Trophoblast cell (in vitro differentiated cells and primary cell): ENCODE results near the gene SUSD3.

Experiments
- DNase-seq, 2 donors: peaks; one replicate each; pipeline ENCODE4 v3.0.0-alpha.2; 2016
- H2AFZ ChIP-seq: 2 replicates; pipeline ENCODE4 v1.6.1; 2013; ENCODE audit warnings: low read length, moderate library complexity, mild to moderate bottlenecking; ENCODE audit not compliant: insufficient read depth, poor library complexity
- H2AK5ac ChIP-seq: 2 replicates; pipeline ENCODE4 v1.6.1; 2013; ENCODE audit warnings: mild to moderate bottlenecking, low read length
- H2BK120ac ChIP-seq: 2 replicates; pipeline ENCODE4 v1.6.1; 2013; ENCODE audit warnings: low read length, mild to moderate bottlenecking, moderate library complexity; ENCODE audit not compliant: insufficient read depth, poor library complexity
- H2BK12ac ChIP-seq: 2 replicates; pipeline ENCODE4 v1.6.1; 2013; ENCODE audit warnings: mild to moderate bottlenecking, low read length, moderate library complexity
- H2BK5ac ChIP-seq: 2 replicates; pipeline ENCODE4 v1.6.1; 2013; ENCODE audit warnings: low read length, low read depth, moderate library complexity, mild to moderate bottlenecking; ENCODE audit not compliant: poor library complexity
- H3K14ac ChIP-seq: 2 replicates; pipeline ENCODE4 v1.6.1; 2013; ENCODE audit warnings: mild to moderate bottlenecking, low read length
- H3K18ac ChIP-seq: 2 replicates; pipeline ENCODE4 v1.6.1; 2013; ENCODE audit warnings: mild to moderate bottlenecking, low read length
- H3K23ac ChIP-seq: 2 replicates; pipeline ENCODE4 v1.6.1; 2013; ENCODE audit warnings: low read length
- H3K27ac ChIP-seq: 2 replicates; pipeline ENCODE4 v1.5.1; 2013; ENCODE audit warnings: low read depth, mild to moderate bottlenecking, inconsistent platforms, low read length, moderate library complexity
- H3K27me3 ChIP-seq: 2 replicates; pipeline ENCODE4 v1.6.1; 2013; ENCODE audit warnings: inconsistent platforms, mild to moderate bottlenecking, low read length, moderate library complexity; ENCODE audit not compliant: insufficient read depth
- H3K36me3 ChIP-seq, 2 experiments: 1 replicate in 1 of 2; 2 replicates in 1 of 2; pipeline ENCODE4 v1.6.1; 2013; ENCODE audit warnings: low read length in 2 of 2, mild to moderate bottlenecking in 2 of 2, moderate library complexity in 1 of 2; ENCODE audit not compliant: insufficient read depth in 2 of 2, control insufficient read depth in 1 of 2
- H3K4ac ChIP-seq: 2 replicates; pipeline ENCODE4 v1.6.1; 2013; ENCODE audit warnings: low read depth, mild to moderate bottlenecking, low read length, moderate library complexity
- H3K4me1 ChIP-seq, 2 experiments: 1 replicate in 1 of 2; 2 replicates in 1 of 2; pipeline ENCODE4 v1.6.1; 2013; ENCODE audit warnings: low read length in 2 of 2, mild to moderate bottlenecking in 2 of 2, moderate library complexity in 1 of 2; ENCODE audit not compliant: insufficient read depth in 2 of 2, control insufficient read depth in 1 of 2
- H3K4me2 ChIP-seq: 2 replicates; pipeline ENCODE4 v1.6.1; 2013; ENCODE audit warnings: inconsistent platforms, mild to moderate bottlenecking, low read length, moderate library complexity
- H3K4me3 ChIP-seq: 2 replicates; pipeline ENCODE4 v1.5.1; 2013; ENCODE audit warnings: mild to moderate bottlenecking, low read depth, low read length, inconsistent platforms
- H3K79me1 ChIP-seq: one replicate; pipeline ENCODE4 v1.6.1; 2013; ENCODE audit warnings: low read length
- H3K79me2 ChIP-seq: 2 replicates; pipeline ENCODE4 v1.6.1; 2013; ENCODE audit warnings: low read length, mild to moderate bottlenecking; ENCODE audit not compliant: control insufficient read depth, insufficient read depth, poor library complexity
- H3K9ac ChIP-seq: 2 replicates; pipeline ENCODE4 v1.6.1; 2013; ENCODE audit warnings: mild to moderate bottlenecking, low read length
- H3K9me3 ChIP-seq: 2 replicates; pipeline ENCODE4 v1.6.1; 2013; ENCODE audit warnings: low read depth, mild to moderate bottlenecking, control low read depth, inconsistent platforms, low read length; ENCODE audit not compliant: insufficient read depth
- H4K12ac ChIP-seq: 2 replicates; pipeline ENCODE4 v1.6.1; 2013; ENCODE audit warnings: low read depth, mild to moderate bottlenecking, low read length, moderate library complexity
- H4K8ac ChIP-seq: 2 replicates; pipeline ENCODE4 v1.6.1; 2013; ENCODE audit warnings: low read depth, mild to moderate bottlenecking, low read length, moderate library complexity
- H4K91ac ChIP-seq: one replicate; pipeline ENCODE4 v1.6.1; 2013; ENCODE audit warnings: low read depth, mild to moderate bottlenecking, low read length, moderate library complexity
- WGBS: extraction: QIAGEN DNeasy Blood & Tissue Kit; methylation state at CpG from one replicate; pipeline ENCODE4 v1.1.7; 2013; ENCODE audit warnings: missing lambda C conversion rate; ENCODE audit not compliant: insufficient read length, insufficient coverage; ENCODE audit errors: extremely low coverage; 5-methylcytosine and 5-hydroxymethylcytosine counted together

The SUSD3 gene

GRCh38 chr9:93090091-93090655 lies 31.7 kb downstream of the SUSD3 start:
- Histone ChIP-seq H2BK12ac (no peak overlapping the region), H3K23ac (no peak overlapping the region), H3K14ac (no peak overlapping the region), H4K91ac (no peak overlapping the region), H2AFZ (no peak overlapping the region), H3K36me3 (no peaks in the 10 kb centered on the region), H3K4me2 (no peak overlapping the region), H3K4ac (no peak overlapping the region), H3K27ac (no peak overlapping the region), H3K18ac (no peak overlapping the region), H3K27me3 (no peaks in the 10 kb centered on the region), H3K79me2 (peaks cover 1% of the 10 kb centered on the region), H3K79me1 (peaks cover 7% of the 10 kb centered on the region), H2AK5ac (no peak overlapping the region), H3K4me3 (no peak overlapping the region), H3K9ac (no peak overlapping the region), H2BK5ac (no peak overlapping the region), H2BK120ac (no peak overlapping the region), H4K12ac (no peak overlapping the region), H3K9me3 (peaks cover 4% of the 10 kb centered on the region), H4K8ac (no peak overlapping the region), H3K4me1 (peaks cover 5 to 8% of the 10 kb centered on the region in 2 experiments)
- no CpG with 5 or more reads among the region's 8 CpGs for WGBS
- no peak for DNase-seq

- Histone ChIP-seq H3K36me3 (no peaks in the 10 kb centered on the region), H2AK5ac (no peak overlapping the region), H2AFZ (no peak overlapping the region), H3K4me3 (no peak overlapping the region), H3K4me2 (no peak overlapping the region), H3K9me3 (peaks cover 2% of the 10 kb centered on the region), H3K27me3 (no peaks in the 10 kb centered on the region), H3K9ac (no peak overlapping the region), H4K8ac (no peak overlapping the region), H3K4me1 (peaks cover 6 to 8% of the 10 kb centered on the region in 2 experiments), H2BK12ac (no peak overlapping the region), H4K91ac (no peak overlapping the region), H3K79me1 (peaks cover 9% of the 10 kb centered on the region), H2BK120ac (no peak overlapping the region), H3K27ac (no peak overlapping the region), H3K14ac (no peak overlapping the region), H4K12ac (no peak overlapping the region), H3K79me2 (peaks cover 3% of the 10 kb centered on the region), H3K18ac (no peak overlapping the region), H3K23ac (no peak overlapping the region), H2BK5ac (no peak overlapping the region), H3K4ac (no peak overlapping the region)
- DNase-seq = no peak
- WGBS = no CpG with 5 or more reads among the region's 4 CpGs
These were observed 32.6 kb downstream of the SUSD3 start for GRCh38 chr9:93091056-93091452.

- peaks cover 7 to 9% of the 10 kb centered on the region in 2 experiments for H3K4me1 ChIP-seq
- H3K4me2 ChIP-seq = no peak overlapping the region
- H3K4me3 ChIP-seq = no peak overlapping the region
- no peak overlapping the region for H2BK120ac ChIP-seq
- WGBS = no CpG with 5 or more reads among the region's 3 CpGs
- no peak overlapping the region for H4K8ac ChIP-seq
- H3K36me3 ChIP-seq = no peaks in the 10 kb centered on the region
- H3K4ac ChIP-seq = no peak overlapping the region
- peaks cover 3% of the 10 kb centered on the region for H3K79me2 ChIP-seq
- H3K14ac ChIP-seq = no peak overlapping the region
- no peaks in the 10 kb centered on the region for H3K27me3 ChIP-seq
- H3K23ac ChIP-seq = no peak overlapping the region
- H3K18ac ChIP-seq = no peak overlapping the region
- no peak overlapping the region for H2BK12ac ChIP-seq
- H3K79me1 ChIP-seq = peaks cover 13% of the 10 kb centered on the region
- H2AK5ac ChIP-seq = no peak overlapping the region
- H2BK5ac ChIP-seq = no peak overlapping the region
- peak in 1 of 2 donors; percentile 38 for DNase-seq
- H3K27ac ChIP-seq = no peak overlapping the region
- H2AFZ ChIP-seq = no peak overlapping the region
- H3K9ac ChIP-seq = no peak overlapping the region
- peaks cover 2% of the 10 kb centered on the region for H3K9me3 ChIP-seq
- H4K12ac ChIP-seq = no peak overlapping the region
- H4K91ac ChIP-seq = no peak overlapping the region
These were observed 33.1 kb downstream of the SUSD3 start for GRCh38 chr9:93091453-93092081.

- Histone ChIP-seq H3K27me3 (no peaks in the 10 kb centered on the region), H3K4me3 (peak overlapping the region; percentile 27), H4K8ac (no peak overlapping the region), H3K14ac (no peak overlapping the region), H3K4ac (no peak overlapping the region), H4K91ac (no peak overlapping the region), H3K36me3 (no peaks in the 10 kb centered on the region), H3K27ac (no peak overlapping the region), H3K4me1 (peaks cover 12 to 14% of the 10 kb centered on the region in 2 experiments), H3K9me3 (peaks cover 2% of the 10 kb centered on the region), H2BK120ac (no peak overlapping the region), H3K23ac (no peak overlapping the region), H3K79me2 (peaks cover 4% of the 10 kb centered on the region), H4K12ac (no peak overlapping the region), H2AFZ (no peak overlapping the region), H2BK12ac (no peak overlapping the region), H2AK5ac (no peak overlapping the region), H2BK5ac (no peak overlapping the region), H3K9ac (no peak overlapping the region), H3K79me1 (peaks cover 13% of the 10 kb centered on the region), H3K4me2 (no peak overlapping the region), H3K18ac (no peak overlapping the region)
- DNase-seq = no peak
- no CpG with 5 or more reads among the region's 7 CpGs for WGBS
These were observed 33.9 kb downstream of the SUSD3 start for GRCh38 chr9:93092251-93092991.
